HL-60 (cell line): ENCODE data around the gene PIGQ. TPM values are rescaled to one million over a fixed set of nuclear protein-coding genes. Genes with fewer than 3 reads are reported as not detected.

Source experiments
- DNase-seq, 2 experiments: peaks; one replicate each; pipeline ENCODE4 v3.0.0-alpha.2; 2010 to 2020; ENCODE audit warnings: low read depth in 1 of 2, low spot score in 1 of 2
- H3K27ac ChIP-seq: fragments of 250-450 bp; sonication (Bioruptor Pico); replicated peaks from 2 replicates; pipeline ENCODE4 v1.5.1; 2020; ENCODE audit warnings: mild to moderate bottlenecking, moderate library complexity
- H3K27me3 ChIP-seq: fragments of 250-450 bp; sonication (Bioruptor Pico); 2 replicates; pipeline ENCODE4 v1.5.1; 2021; ENCODE audit warnings: mild to moderate bottlenecking, moderate library complexity; ENCODE audit not compliant: insufficient read depth, poor library complexity, severe bottlenecking
- H3K4me3 ChIP-seq: replicated peaks from 2 replicates; pipeline ENCODE4 v1.5.1; 2011; ENCODE audit warnings: mild to moderate bottlenecking, control low read depth, low read length; ENCODE audit not compliant: insufficient read depth
- GABPA ChIP-seq: IDR thresholded peaks from 2 replicates; pipeline ENCODE4 v1.6.1; 2012; ENCODE audit warnings: low read depth
- POLR2AphosphoS5 ChIP-seq: IDR thresholded peaks from 2 replicates; pipeline ENCODE4 v1.6.1; 2012; ENCODE audit warnings: low read depth
- SPI1 ChIP-seq: IDR thresholded peaks from 2 replicates; pipeline ENCODE4 v1.6.1; 2012; ENCODE audit warnings: low read depth, mild to moderate bottlenecking, borderline replicate concordance
- microRNA-seq: library from miRNA; unstranded; fragments of <30 nt; microRNA quantifications from one replicate; pipeline ENCODE4, GENCODE V29; 2018
- TF ChIP-seq, protein P1 (sequence below): IDR thresholded peaks from one replicate; pipeline ENCODE4 v1.5.1; 2011; ENCODE audit warnings: low read length, control low read depth, inconsistent platforms; ENCODE audit not compliant: insufficient read depth
- TF ChIP-seq, protein P2 (sequence below): IDR thresholded peaks from 2 replicates; pipeline ENCODE4 v1.6.1; 2012; ENCODE audit warnings: low read depth; ENCODE audit not compliant: insufficient replicate concordance

PIGQ gene

DNA sequence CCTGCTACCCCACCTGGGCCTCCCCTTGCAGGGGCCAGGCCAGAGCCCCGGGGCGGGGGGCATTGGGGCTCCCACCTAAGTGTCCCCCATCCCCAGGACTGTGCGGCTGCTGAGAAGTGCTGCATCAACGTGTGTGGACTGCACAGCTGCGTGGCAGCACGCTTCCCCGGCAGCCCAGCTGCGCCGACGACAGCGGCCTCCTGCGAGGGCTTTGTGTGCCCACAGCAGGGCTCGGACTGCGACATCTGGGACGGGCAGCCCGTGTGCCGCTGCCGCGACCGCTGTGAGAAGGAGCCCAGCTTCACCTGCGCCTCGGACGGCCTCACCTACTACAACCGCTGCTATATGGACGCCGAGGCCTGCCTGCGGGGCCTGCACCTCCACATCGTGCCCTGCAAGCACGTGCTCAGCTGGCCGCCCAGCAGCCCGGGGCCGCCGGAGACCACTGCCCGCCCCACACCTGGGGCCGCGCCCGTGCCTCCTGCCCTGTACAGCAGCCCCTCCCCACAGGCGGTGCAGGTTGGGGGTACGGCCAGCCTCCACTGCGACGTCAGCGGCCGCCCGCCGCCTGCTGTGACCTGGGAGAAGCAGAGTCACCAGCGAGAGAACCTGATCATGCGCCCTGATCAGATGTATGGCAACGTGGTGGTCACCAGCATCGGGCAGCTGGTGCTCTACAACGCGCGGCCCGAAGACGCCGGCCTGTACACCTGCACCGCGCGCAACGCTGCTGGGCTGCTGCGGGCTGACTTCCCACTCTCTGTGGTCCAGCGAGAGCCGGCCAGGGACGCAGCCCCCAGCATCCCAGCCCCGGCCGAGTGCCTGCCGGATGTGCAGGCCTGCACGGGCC lies 62.9 kb downstream of the PIGQ start:
- peak; percentile 57 for TF ChIP-seq POLR2AphosphoS5
- no peak for TF ChIP-seq SPI1
- TF ChIP-seq, protein P1, sequence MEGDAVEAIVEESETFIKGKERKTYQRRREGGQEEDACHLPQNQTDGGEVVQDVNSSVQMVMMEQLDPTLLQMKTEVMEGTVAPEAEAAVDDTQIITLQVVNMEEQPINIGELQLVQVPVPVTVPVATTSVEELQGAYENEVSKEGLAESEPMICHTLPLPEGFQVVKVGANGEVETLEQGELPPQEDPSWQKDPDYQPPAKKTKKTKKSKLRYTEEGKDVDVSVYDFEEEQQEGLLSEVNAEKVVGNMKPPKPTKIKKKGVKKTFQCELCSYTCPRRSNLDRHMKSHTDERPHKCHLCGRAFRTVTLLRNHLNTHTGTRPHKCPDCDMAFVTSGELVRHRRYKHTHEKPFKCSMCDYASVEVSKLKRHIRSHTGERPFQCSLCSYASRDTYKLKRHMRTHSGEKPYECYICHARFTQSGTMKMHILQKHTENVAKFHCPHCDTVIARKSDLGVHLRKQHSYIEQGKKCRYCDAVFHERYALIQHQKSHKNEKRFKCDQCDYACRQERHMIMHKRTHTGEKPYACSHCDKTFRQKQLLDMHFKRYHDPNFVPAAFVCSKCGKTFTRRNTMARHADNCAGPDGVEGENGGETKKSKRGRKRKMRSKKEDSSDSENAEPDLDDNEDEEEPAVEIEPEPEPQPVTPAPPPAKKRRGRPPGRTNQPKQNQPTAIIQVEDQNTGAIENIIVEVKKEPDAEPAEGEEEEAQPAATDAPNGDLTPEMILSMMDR: no peak
- TF ChIP-seq, protein P2, sequence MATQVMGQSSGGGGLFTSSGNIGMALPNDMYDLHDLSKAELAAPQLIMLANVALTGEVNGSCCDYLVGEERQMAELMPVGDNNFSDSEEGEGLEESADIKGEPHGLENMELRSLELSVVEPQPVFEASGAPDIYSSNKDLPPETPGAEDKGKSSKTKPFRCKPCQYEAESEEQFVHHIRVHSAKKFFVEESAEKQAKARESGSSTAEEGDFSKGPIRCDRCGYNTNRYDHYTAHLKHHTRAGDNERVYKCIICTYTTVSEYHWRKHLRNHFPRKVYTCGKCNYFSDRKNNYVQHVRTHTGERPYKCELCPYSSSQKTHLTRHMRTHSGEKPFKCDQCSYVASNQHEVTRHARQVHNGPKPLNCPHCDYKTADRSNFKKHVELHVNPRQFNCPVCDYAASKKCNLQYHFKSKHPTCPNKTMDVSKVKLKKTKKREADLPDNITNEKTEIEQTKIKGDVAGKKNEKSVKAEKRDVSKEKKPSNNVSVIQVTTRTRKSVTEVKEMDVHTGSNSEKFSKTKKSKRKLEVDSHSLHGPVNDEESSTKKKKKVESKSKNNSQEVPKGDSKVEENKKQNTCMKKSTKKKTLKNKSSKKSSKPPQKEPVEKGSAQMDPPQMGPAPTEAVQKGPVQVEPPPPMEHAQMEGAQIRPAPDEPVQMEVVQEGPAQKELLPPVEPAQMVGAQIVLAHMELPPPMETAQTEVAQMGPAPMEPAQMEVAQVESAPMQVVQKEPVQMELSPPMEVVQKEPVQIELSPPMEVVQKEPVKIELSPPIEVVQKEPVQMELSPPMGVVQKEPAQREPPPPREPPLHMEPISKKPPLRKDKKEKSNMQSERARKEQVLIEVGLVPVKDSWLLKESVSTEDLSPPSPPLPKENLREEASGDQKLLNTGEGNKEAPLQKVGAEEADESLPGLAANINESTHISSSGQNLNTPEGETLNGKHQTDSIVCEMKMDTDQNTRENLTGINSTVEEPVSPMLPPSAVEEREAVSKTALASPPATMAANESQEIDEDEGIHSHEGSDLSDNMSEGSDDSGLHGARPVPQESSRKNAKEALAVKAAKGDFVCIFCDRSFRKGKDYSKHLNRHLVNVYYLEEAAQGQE: no peak
- TF ChIP-seq GABPA: no peak
- H3K27me3 ChIP-seq: no peaks in the 10 kb centered on the region
- H3K4me3 ChIP-seq: no peak overlapping the region
- H3K27ac ChIP-seq: no peak overlapping the region
- no peak for DNase-seq

DNA sequence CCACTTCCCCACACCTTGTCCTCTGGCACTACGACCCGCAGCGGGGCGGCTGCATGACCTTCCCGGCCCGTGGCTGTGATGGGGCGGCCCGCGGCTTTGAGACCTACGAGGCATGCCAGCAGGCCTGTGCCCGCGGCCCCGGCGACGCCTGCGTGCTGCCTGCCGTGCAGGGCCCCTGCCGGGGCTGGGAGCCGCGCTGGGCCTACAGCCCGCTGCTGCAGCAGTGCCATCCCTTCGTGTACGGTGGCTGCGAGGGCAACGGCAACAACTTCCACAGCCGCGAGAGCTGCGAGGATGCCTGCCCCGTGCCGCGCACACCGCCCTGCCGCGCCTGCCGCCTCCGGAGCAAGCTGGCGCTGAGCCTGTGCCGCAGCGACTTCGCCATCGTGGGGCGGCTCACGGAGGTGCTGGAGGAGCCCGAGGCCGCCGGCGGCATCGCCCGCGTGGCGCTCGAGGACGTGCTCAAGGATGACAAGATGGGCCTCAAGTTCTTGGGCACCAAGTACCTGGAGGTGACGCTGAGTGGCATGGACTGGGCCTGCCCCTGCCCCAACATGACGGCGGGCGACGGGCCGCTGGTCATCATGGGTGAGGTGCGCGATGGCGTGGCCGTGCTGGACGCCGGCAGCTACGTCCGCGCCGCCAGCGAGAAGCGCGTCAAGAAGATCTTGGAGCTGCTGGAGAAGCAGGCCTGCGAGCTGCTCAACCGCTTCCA lies 63.7 kb downstream of the PIGQ start:
- TF ChIP-seq GABPA (no peak), POLR2AphosphoS5 (no peak), SPI1 (no peak)
- TF ChIP-seq, protein P1: no peak
- TF ChIP-seq, protein P2: no peak
- no peaks in the 10 kb centered on the region for H3K27me3 ChIP-seq
- no peak overlapping the region for H3K4me3 ChIP-seq
- DNase-seq: no peak
- H3K27ac ChIP-seq: no peak overlapping the region

Small RNA genes lying within 50 kb of the gene (microRNA-seq; reads per million reads assigned to microRNA genes)
- gene MIR3176: 122 reads per million, percentile 72 among the genes with 10 or more reads in this experiment
- gene MIR5587: not detected
